ENCODE results near the gene SLC6A13. TPM values are rescaled to one million over a fixed set of nuclear protein-coding genes. Genes with fewer than 3 reads are reported as not detected.

SLC6A13 gene
- total RNA-seq, 1 experiment from 2014 or later: not detected

- DNase-seq (ENCODE audit: low read depth): no peak
Observed at GRCh38 chr12:177980-178828, 84.4 kb downstream of the SLC6A13 start.

GRCh38 chr12:177336-177979 lies 85.2 kb downstream of the SLC6A13 start:
- no peak for DNase-seq (ENCODE audit: low read depth)

GRCh38 chr12:176321-177181 lies 86.1 kb downstream of the SLC6A13 start:
- DNase-seq (ENCODE audit: low read depth): peak; percentile 74

- no peak for DNase-seq (ENCODE audit: low read depth)
Observed at GRCh38 chr12:175759-176158, 86.9 kb downstream of the SLC6A13 start.

GRCh38 chr12:175250-175649 lies 87.4 kb downstream of the SLC6A13 start:
- DNase-seq (ENCODE audit: low read depth): no peak

- no peak for DNase-seq (ENCODE audit: low read depth)
Observed at GRCh38 chr12:174596-174995, 88.0 kb downstream of the SLC6A13 start.

- no peak for DNase-seq (ENCODE audit: low read depth)
Observed at GRCh38 chr12:174124-174523, 88.5 kb downstream of the SLC6A13 start.

GRCh38 chr12:172732-173161 lies 89.9 kb downstream of the SLC6A13 start:
- no peak for DNase-seq (ENCODE audit: low read depth)

GRCh38 chr12:171743-172676 lies 90.6 kb downstream of the SLC6A13 start:
- DNase-seq (ENCODE audit: low read depth): no peak

- no peak for DNase-seq (ENCODE audit: low read depth)
Observed at GRCh38 chr12:171276-171675, 91.4 kb downstream of the SLC6A13 start.

Other genes with a start within 250 kb of the SLC6A13 start
- 0.06 and 0.15 TPM in 2 replicates for gene IQSEC3, start 196.1 kb downstream of the SLC6A13 start, total RNA-seq (2014; rRNA removed; shearing (Covaris generic))
- gene SLC6A12, start 48.7 kb downstream of the SLC6A13 start, total RNA-seq (2014; rRNA removed; shearing (Covaris generic)): 0.57 and 3.4 TPM in 2 replicates
- 36.3 and 37.4 TPM in 2 replicates for gene KDM5A, start 126.5 kb upstream of the SLC6A13 start, total RNA-seq (2014; rRNA removed; shearing (Covaris generic))
- 34.8 and 56.1 TPM in 2 replicates for gene CCDC77, start 138.8 kb upstream of the SLC6A13 start, total RNA-seq (2014; rRNA removed; shearing (Covaris generic))
- gene B4GALNT3, start 197.1 kb upstream of the SLC6A13 start, total RNA-seq (2014; rRNA removed; shearing (Covaris generic)): 0.40 and 1.1 TPM in 2 replicates